ENCODE data around the gene PPIF. TPM values are rescaled to one million over a fixed set of nuclear protein-coding genes. Genes with fewer than 3 reads are reported as not detected.
A peak's percentile ranks its signal among the peaks of the same experiment; 100 is the strongest.

Gene PPIF
- total RNA-seq, 6 donors from 2014 or later, result 19.3 to 46.5 (median 31.2) TPM

- 91 to 96% methylated on average over 3 of the region's 3 CpGs for WGBS, 2 donors
- no peak for ATAC-seq (ENCODE audit: low FRiP score in 2 of 2)
- H3K27me3 ChIP-seq, result no peaks in the 10 kb centered on the region
These were observed 20.7 kb upstream of the PPIF start for GRCh38 chr10:79326361-79327089.

GRCh38 chr10:79327090-79327457, 20.2 kb upstream of the PPIF start:
- Histone ChIP-seq H3K36me3 (no peaks in the 10 kb centered on the region), H3K27me3 (no peaks in the 10 kb centered on the region), H3K27ac (no peak overlapping the region), H3K4me3 (no peak overlapping the region), H3K4me1 (peaks cover 0 to 16% (median 8%) of the 10 kb centered on the region in 4 donors), H3K9me3 (no peaks in the 10 kb centered on the region)
- DNase-seq (no peak), ATAC-seq (ENCODE audit: low FRiP score in 2 of 2) (no peak)
- TF ChIP-seq POLR2A (IDR thresholded peaks at IDR 0.05) (no peak), EP300 (IDR thresholded peaks at IDR 0.05) (no peak), CTCF (IDR thresholded peaks at IDR 0.05) (no peak), POLR2AphosphoS5 (IDR thresholded peaks at IDR 0.05) (no peak)
- WGBS, 2 donors, result 91 to 95% methylated on average over 2 to 6 of the region's 8 CpGs

More at GRCh38 chr10:79326361-79327089, 20.7 kb upstream of the PPIF start:
- Histone ChIP-seq H3K36me3 (no peaks in the 10 kb centered on the region), H3K4me3 (no peak overlapping the region), H3K27ac (no peak overlapping the region), H3K4me1 (peaks cover 4 to 18% (median 11%) of the 10 kb centered on the region in 4 donors), H3K9me3 (no peaks in the 10 kb centered on the region)
- no peak for TF ChIP-seq CTCF (IDR thresholded peaks at IDR 0.05)
- DNase-seq, result no peak

- H3K9me3 ChIP-seq, result no peaks in the 10 kb centered on the region
- no peaks in the 10 kb centered on the region for H3K27me3 ChIP-seq
- H3K4me1 ChIP-seq, result peaks cover 0 to 7% (median 0%) of the 10 kb centered on the region in 4 donors
- no peaks in the 10 kb centered on the region for H3K36me3 ChIP-seq
- no peak overlapping the region for H3K27ac ChIP-seq
- DNase-seq (no peak), ATAC-seq (ENCODE audit: low FRiP score in 2 of 2) (no peak)
- TF ChIP-seq EP300 (IDR thresholded peaks at IDR 0.05) (no peak), CTCF (IDR thresholded peaks at IDR 0.05) (no peak), POLR2AphosphoS5 (IDR thresholded peaks at IDR 0.05) (no peak), POLR2A (IDR thresholded peaks at IDR 0.05) (no peak)
- no peak overlapping the region for H3K4me3 ChIP-seq
- 63 to 97% methylated on average over 3 to 6 of the region's 6 CpGs for WGBS, 2 donors
These were observed 19.0 kb upstream of the PPIF start for GRCh38 chr10:79328147-79328701.

- no peaks in the 10 kb centered on the region for H3K4me1 ChIP-seq
- no peak for DNase-seq
- H3K27ac ChIP-seq, result no peak overlapping the region
- H3K27me3 ChIP-seq, result no peaks in the 10 kb centered on the region
- H3K9me3 ChIP-seq, result no peaks in the 10 kb centered on the region
- H3K4me3 ChIP-seq, result no peak overlapping the region
- 88 to 93% methylated on average over 11 to 12 of the region's 14 CpGs for WGBS, 2 donors
- peak in 1 of 2 donors; percentile 5 for ATAC-seq (ENCODE audit: low FRiP score in 2 of 2)
- TF ChIP-seq POLR2AphosphoS5 (IDR thresholded peaks at IDR 0.05), result no peak
- H3K36me3 ChIP-seq, result no peaks in the 10 kb centered on the region
These were observed 18.3 kb upstream of the PPIF start for GRCh38 chr10:79328737-79329504.

GRCh38 chr10:79329529-79329928, 17.7 kb upstream of the PPIF start:
- 88 to 90% methylated on average over 9 of the region's 9 CpGs for WGBS, 2 donors
- DNase-seq (no peak), ATAC-seq (ENCODE audit: low FRiP score in 2 of 2) (no peak)
- no peak for TF ChIP-seq CTCF (IDR thresholded peaks at IDR 0.05)
- no peak for TF ChIP-seq POLR2AphosphoS5 (IDR thresholded peaks at IDR 0.05)
- no peak for TF ChIP-seq POLR2A (IDR thresholded peaks at IDR 0.05)
- no peak for TF ChIP-seq EP300 (IDR thresholded peaks at IDR 0.05)
- no peaks in the 10 kb centered on the region for H3K27me3 ChIP-seq
- H3K27ac ChIP-seq, result no peak overlapping the region
- no peaks in the 10 kb centered on the region for H3K36me3 ChIP-seq
- no peaks in the 10 kb centered on the region for H3K9me3 ChIP-seq
- H3K4me1 ChIP-seq, result no peaks in the 10 kb centered on the region
- H3K4me3 ChIP-seq, result no peak overlapping the region
